ENCODE results near the gene FAM217B. TPM values are rescaled to one million over a fixed set of nuclear protein-coding genes. Genes with fewer than 3 reads are reported as not detected.

The FAM217B gene
- total and polyA plus RNA-seq, 2 of the 8 experiments (the other 6 are each of a cell fraction or from before 2014, with no cell fraction given) = 5.4 to 28.5 TPM

GRCh38 chr20:59996108-59996507 is 55.9 kb downstream of the FAM217B start:
- H3K56ac ChIP-seq (replicated peaks; ENCODE audit: insufficient read length, low read depth, low read length) = no peak overlapping the region
- H3K79me2 ChIP-seq (ENCODE audit: control insufficient read depth in 1 of 2, insufficient read depth in 2 of 2, low read length in 2 of 2) = no peaks in the 10 kb centered on the region
- H3K27me3 ChIP-seq (replicated peaks in 1 of 4; ENCODE audit: control insufficient read depth in 3 of 4, extremely low read depth in 1 of 4, insufficient read depth in 3 of 4, low read length in 3 of 4) = peaks cover 0 to 3% (median under 1%) of the 10 kb centered on the region in 4 experiments; a peak in 1 of 7 replicates
- no peak overlapping the region for H2AK5ac ChIP-seq (ENCODE audit: low read depth, low read length)
- H2BK15ac ChIP-seq (ENCODE audit: low read length) = no peak overlapping the region
- no peaks in the 10 kb centered on the region for H3K9me3 ChIP-seq (ENCODE audit: insufficient read depth in 2 of 2, low read depth in 1 of 2, low read length in 1 of 2)
- CTCF ChIA-PET (ENCODE audit: partially characterized antibody) = interaction anchor here (0.6 to 1.8 kb wide), 2 partner anchors 13 to 41 kb away, joined by 4 to 6 read pairs; no protein-coding TSS in a partner anchor
- H3K4me2 ChIP-seq (ENCODE audit: insufficient read depth in 1 of 2, low read depth in 2 of 2, low read length in 2 of 2) = no peak overlapping the region
- no peak overlapping the region for H2BK5ac ChIP-seq (ENCODE audit: low read depth, low read length)
- POLR2A ChIA-PET (ENCODE audit: partially characterized antibody) = no interaction called here
- no peak overlapping the region for H2BK20ac ChIP-seq (ENCODE audit: low read length)
- H3K4me1 ChIP-seq (replicated peaks in 1 of 4; ENCODE audit: control insufficient read depth in 3 of 4, insufficient read depth in 4 of 4, low read length in 3 of 4) = peaks cover 1 to 6% (median 4%) of the 10 kb centered on the region in 4 experiments; a peak in 4 of 7 replicates
- no peak overlapping the region for H3K14ac ChIP-seq (ENCODE audit: insufficient read length)
- no peak overlapping the region for H4K91ac ChIP-seq (replicated peaks; ENCODE audit: insufficient read length, low read length)
- no peak overlapping the region for H4K5ac ChIP-seq (ENCODE audit: insufficient read length, low read depth, low read length)
- H4K8ac ChIP-seq (ENCODE audit: extremely low read depth, insufficient read depth, low read length) = no peak overlapping the region
- H3K79me1 ChIP-seq (ENCODE audit: low read depth, low read length) = no peaks in the 10 kb centered on the region
- no peak overlapping the region for H3K4ac ChIP-seq (replicated peaks; ENCODE audit: insufficient read length, low read depth, low read length)
- no peak overlapping the region for H3K18ac ChIP-seq (ENCODE audit: extremely low read depth, low read length)
- TF ChIP-seq CTBP2 (IDR thresholded peaks at IDR 0.05; ENCODE audit: borderline replicate concordance, insufficient read depth, insufficient read length, low read length) (no peak), SP4 (IDR thresholded peaks at IDR 0.05; ENCODE audit: low read length) (no peak), RXRA (IDR thresholded peaks at IDR 0.05; ENCODE audit: insufficient read depth, low read depth, low read length) (no peak), SRF (IDR thresholded peaks at IDR 0.05; ENCODE audit: low read depth, low read length) (no peak), ASH2L (IDR thresholded peaks at IDR 0.05; ENCODE audit: low read length) (no peak), JUND (IDR thresholded peaks at IDR 0.05; ENCODE audit: low read length) (no peak), RBBP5 (IDR thresholded peaks at IDR 0.05; ENCODE audit: borderline replicate concordance, low read depth, low read length) (no peak), CEBPB (IDR thresholded peaks at IDR 0.05; ENCODE audit: low read depth, low read length) (no peak), BACH1 (IDR thresholded peaks at IDR 0.05; ENCODE audit: low read length) (no peak)
- peaks cover 8% of the 10 kb centered on the region for H3K23me2 ChIP-seq (ENCODE audit: low read depth, low read length)
- no peak overlapping the region for H3K27ac ChIP-seq (ENCODE audit: low read depth, low read length)
- 100% methylated on average over 1 of the region's 1 CpG; no CpG with 5 or more reads in 1 of the 2 experiments for WGBS, 2 experiments (ENCODE audit: extremely low coverage in 1 of 2, insufficient coverage in 1 of 2, insufficient read length in 1 of 2, insufficient replicate concordance in 2 of 2, low coverage in 1 of 2, low lambda C conversion rate in 2 of 2, missing lambda C conversion rate in 1 of 2)
- DNase-seq (ENCODE audit: low read depth in 1 of 2, low spot score in 2 of 2) (no peak), FAIRE-seq (no peak)
- H2BK120ac ChIP-seq (replicated peaks; ENCODE audit: low read depth, low read length) = no peak overlapping the region
- H3K23ac ChIP-seq (ENCODE audit: insufficient read length) = no peak overlapping the region
- no peaks in the 10 kb centered on the region for H4K20me1 ChIP-seq (replicated peaks in 1 of 2; ENCODE audit: control insufficient read depth in 1 of 2, insufficient read depth in 2 of 2, low read length in 2 of 2)
- no peak overlapping the region for H2AFZ ChIP-seq (ENCODE audit: low read length)
- no peak overlapping the region for H3K9ac ChIP-seq (replicated peaks in 1 of 4; ENCODE audit: extremely low read depth in 1 of 4, low read depth in 3 of 4, low read length in 3 of 4)
- H3K4me3 ChIP-seq (ENCODE audit: extremely low read depth in 1 of 4, insufficient read depth in 2 of 4, low read depth in 3 of 4, low read length in 4 of 4) = no peak overlapping the region
- 0 out of 2 replicates have a peak overlapping the region, but pooled peaks have one; percentile 4 for H2BK12ac ChIP-seq (ENCODE audit: low read depth, low read length)
- no peaks in the 10 kb centered on the region for H3K36me3 ChIP-seq (ENCODE audit: control insufficient read depth in 2 of 4, insufficient read depth in 4 of 4, low read length in 3 of 4)

Measured in H1 (cell line).